OCI-LY3 (cell line): ENCODE measurements around the gene CMTM3.

Experiments used
- H2AFZ ChIP-seq: fragments of 200-600, 300-600 bp; shearing (Covaris generic); 2 replicates; pipeline ENCODE4 v1.6.0; 2014; ENCODE audit warnings: antibody characterized with exemption, low read depth, low read length
- H3K27ac ChIP-seq: fragments of 200-600, 300-600 bp; sonication (generic); 2 replicates; pipeline ENCODE4 v1.5.1; 2014; ENCODE audit warnings: mild to moderate bottlenecking, low read length, moderate library complexity, mixed read lengths
- H3K27me3 ChIP-seq: fragments of 200-600, 300-600 bp; sonication (generic); 2 replicates; pipeline ENCODE4 v1.6.1; 2014; ENCODE audit warnings: low read depth, low read length, mixed read lengths
- H3K36me3 ChIP-seq: fragments of 200-600, 300-600 bp; sonication (generic); replicated peaks from 2 replicates; pipeline ENCODE3; 2014; ENCODE audit warnings: low read depth, low read length, mixed read lengths
- H3K4me1 ChIP-seq: fragments of 300-600, 200-600 bp; sonication (generic); 2 replicates; pipeline ENCODE4 v1.6.1; 2014; ENCODE audit warnings: low read length, mixed read lengths
- H3K4me2 ChIP-seq: fragments of 200-600, 300-600 bp; sonication (generic); 2 replicates; pipeline ENCODE4 v1.6.1; 2014; ENCODE audit warnings: low read length, mixed read lengths
- H3K4me3 ChIP-seq: fragments of 300-600, 200-600 bp; sonication (generic); 2 replicates; pipeline ENCODE4 v1.5.1; 2014; ENCODE audit warnings: antibody characterized with exemption, mild to moderate bottlenecking, low read length, moderate library complexity
- H3K79me2 ChIP-seq: fragments of 300-600, 200-600 bp; shearing (Covaris generic); 2 replicates; pipeline ENCODE4 v1.6.1; 2014; ENCODE audit warnings: mild to moderate bottlenecking, low read length, mixed read lengths
- H3K9ac ChIP-seq: fragments of 300-600, 200-600 bp; shearing (Covaris generic); 2 replicates; pipeline ENCODE4 v1.6.0; 2014; ENCODE audit warnings: mild to moderate bottlenecking, low read length, moderate library complexity
- H3K9me3 ChIP-seq: fragments of 200-600, 300-600 bp; shearing (Covaris generic); 2 replicates; pipeline ENCODE4 v1.6.1; 2014; ENCODE audit warnings: low read length, mixed read lengths; ENCODE audit not compliant: insufficient read depth
- H4K20me1 ChIP-seq: fragments of 200-600, 300-600 bp; sonication (generic); 2 replicates; pipeline ENCODE4 v1.6.1; 2016; ENCODE audit warnings: low read length, mixed read lengths; ENCODE audit not compliant: insufficient read depth
- CTCF ChIP-seq: fragments of 200-600, 300-600 bp; sonication (generic); IDR thresholded peaks from 2 replicates; pipeline ENCODE4 v1.5.1; 2014; ENCODE audit warnings: antibody characterized with exemption, low read length, low read depth
- EZH2phosphoT487 ChIP-seq: fragments of 200-600 bp; shearing (Covaris generic); IDR thresholded peaks from 2 replicates; pipeline ENCODE4 v1.6.1; 2018; ENCODE audit warnings: antibody characterized with exemption, mixed run types, low read depth

The CMTM3 gene

GRCh38 chr16:66596986-66597848 is 7.3 kb upstream of the CMTM3 start:
- H3K27ac ChIP-seq, result peak overlapping the region; percentile 63
- TF ChIP-seq EZH2phosphoT487, result no peak
- H3K4me2 ChIP-seq, result peak overlapping the region; percentile 73
- no peaks in the 10 kb centered on the region for H3K79me2 ChIP-seq
- H3K9me3 ChIP-seq, result peaks cover 16% of the 10 kb centered on the region
- peak overlapping the region; percentile 21 for H3K4me3 ChIP-seq
- H3K4me1 ChIP-seq, result peaks cover 48% of the 10 kb centered on the region
- H3K36me3 ChIP-seq, result no peaks in the 10 kb centered on the region
- peaks cover 26% of the 10 kb centered on the region for H3K27me3 ChIP-seq
- no peak overlapping the region for H2AFZ ChIP-seq
- H3K9ac ChIP-seq, result no peak overlapping the region
- H4K20me1 ChIP-seq, result no peaks in the 10 kb centered on the region

DNA sequence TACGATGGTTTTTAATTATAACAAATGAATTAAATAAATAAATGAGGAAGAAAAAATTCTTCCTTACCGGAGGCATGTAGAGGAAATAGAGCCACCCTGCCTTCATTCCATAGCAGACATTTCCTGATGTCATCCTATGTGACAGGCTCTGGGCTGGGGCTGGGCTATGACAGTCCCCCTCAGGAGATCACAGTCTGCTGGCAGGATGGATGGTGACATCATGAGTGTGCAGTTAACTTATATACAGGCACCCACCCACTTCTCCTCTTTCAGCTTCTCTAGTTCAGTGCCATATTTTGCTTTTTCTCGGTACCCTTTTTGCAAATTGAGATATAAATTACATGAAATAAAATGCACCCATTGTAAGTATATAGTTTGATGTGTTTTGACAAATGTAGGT is 6.4 kb upstream of the CMTM3 start:
- Histone ChIP-seq H3K27me3 (peaks cover 26% of the 10 kb centered on the region), H3K9ac (no peak overlapping the region), H3K4me1 (peaks cover 52% of the 10 kb centered on the region), H2AFZ (no peak overlapping the region), H3K27ac (no peak overlapping the region), H3K4me3 (no peak overlapping the region), H3K4me2 (no peak overlapping the region), H4K20me1 (no peaks in the 10 kb centered on the region), H3K9me3 (peaks cover 16% of the 10 kb centered on the region), H3K79me2 (no peaks in the 10 kb centered on the region), H3K36me3 (no peaks in the 10 kb centered on the region)
- TF ChIP-seq CTCF, result no peak
- TF ChIP-seq EZH2phosphoT487, result no peak

DNA sequence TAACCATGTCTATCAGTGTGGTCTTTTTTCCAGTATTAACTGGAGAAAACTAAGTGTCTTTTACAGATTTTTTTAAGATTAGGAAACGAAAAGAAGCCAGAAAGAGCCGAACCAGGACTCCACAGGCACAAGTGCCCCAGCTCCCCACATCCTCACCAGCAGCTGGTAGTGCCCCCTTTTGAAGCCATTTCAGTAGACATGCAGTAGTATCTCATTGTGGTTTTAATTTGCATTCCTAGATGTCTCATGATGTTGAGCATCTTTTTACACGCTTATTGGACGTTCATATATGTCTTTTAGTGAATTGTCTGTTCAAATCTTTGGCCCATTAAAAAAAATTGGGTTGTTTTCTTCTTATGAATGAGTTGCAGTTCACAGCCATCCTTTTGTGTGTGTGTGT is 4.8 kb upstream of the CMTM3 start:
- Histone ChIP-seq H3K4me3 (no peak overlapping the region), H3K9me3 (peaks cover 12% of the 10 kb centered on the region), H3K27me3 (peaks cover 17% of the 10 kb centered on the region), H2AFZ (no peak overlapping the region), H3K36me3 (no peaks in the 10 kb centered on the region), H3K4me1 (peaks cover 51% of the 10 kb centered on the region), H3K4me2 (peak overlapping the region; percentile 10; the same call in 1 of the 2 replicates), H3K79me2 (no peaks in the 10 kb centered on the region; the same call in 1 of the 2 replicates), H3K9ac (no peak overlapping the region), H4K20me1 (no peaks in the 10 kb centered on the region), H3K27ac (no peak overlapping the region)
- no peak for TF ChIP-seq EZH2phosphoT487
- 0 out of 2 replicates have a peak, but pooled peaks have one; percentile 4 for TF ChIP-seq CTCF

DNA sequence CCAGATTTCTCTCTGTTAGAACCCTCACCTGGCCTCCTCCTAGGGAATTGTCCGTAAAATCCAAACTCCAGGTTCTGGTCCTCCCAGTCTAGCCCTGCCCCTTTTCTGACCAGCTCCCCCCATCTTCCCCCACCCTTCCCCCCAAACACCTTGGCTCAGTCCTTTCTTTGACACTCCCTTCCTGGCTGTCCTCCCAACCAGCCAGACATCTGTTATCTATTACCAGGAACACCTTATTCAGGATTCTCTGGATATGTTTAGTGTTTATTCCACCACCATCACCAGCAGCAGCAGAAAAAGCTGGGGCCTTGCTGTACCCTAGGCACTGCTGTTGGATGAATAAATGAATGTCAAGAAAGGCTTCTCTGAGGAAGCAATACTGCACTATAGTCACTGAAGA is 4.0 kb upstream of the CMTM3 start:
- H3K27me3 ChIP-seq, result peaks cover 17% of the 10 kb centered on the region
- no peak overlapping the region for H3K27ac ChIP-seq
- no peak overlapping the region for H3K4me2 ChIP-seq
- H3K4me3 ChIP-seq, result no peak overlapping the region
- TF ChIP-seq CTCF, result no peak
- peaks cover 12% of the 10 kb centered on the region for H3K9me3 ChIP-seq
- peaks cover 43% of the 10 kb centered on the region for H3K4me1 ChIP-seq
- no peak overlapping the region for H2AFZ ChIP-seq
- H3K36me3 ChIP-seq, result no peaks in the 10 kb centered on the region
- no peak overlapping the region for H3K9ac ChIP-seq
- peaks cover 7% of the 10 kb centered on the region for H3K79me2 ChIP-seq
- no peaks in the 10 kb centered on the region for H4K20me1 ChIP-seq
